ENCODE results near the gene DUSP2.

GRCh38 chr2:96122391-96122790, 22.8 kb downstream of the DUSP2 start:
- no peak for TF ChIP-seq CREB1 (IDR thresholded peaks at IDR 0.05; ENCODE audit: low read depth)
- no peak for TF ChIP-seq HCFC1 (IDR thresholded peaks at IDR 0.05; ENCODE audit: low read length)
- no peak for TF ChIP-seq TCF7 (IDR thresholded peaks at IDR 0.05; ENCODE audit: borderline replicate concordance)
- TF ChIP-seq TAF1 (IDR thresholded peaks at IDR 0.05; ENCODE audit: borderline replicate concordance, low read depth, low read length), result no peak
- no peak for TF ChIP-seq SPI1 (IDR thresholded peaks at IDR 0.05; ENCODE audit: borderline replicate concordance, insufficient read depth, low read depth, low read length)
- no peak for TF ChIP-seq CTCF (IDR thresholded peaks at IDR 0.05 in 2 of 3, conservative IDR thresholded peaks at IDR 0.05 in 1 of 3; ENCODE audit: control insufficient read depth in 2 of 3, extremely low read depth in 1 of 3, insufficient read depth in 1 of 3, low read depth in 3 of 3, low read length in 3 of 3)
- no peak for TF ChIP-seq REST (IDR thresholded peaks at IDR 0.05; ENCODE audit: low read depth, low read length)
- no peak for TF ChIP-seq PBX3 (IDR thresholded peaks at IDR 0.05; ENCODE audit: insufficient replicate concordance, low read depth, low read length)
- no peak for TF ChIP-seq TARDBP (IDR thresholded peaks at IDR 0.05; ENCODE audit: borderline replicate concordance)

Data from GM12878 (cell line).